Neutrophil (primary cell): ENCODE results near the gene PRR35.

ENCODE experiments used
- H3K27ac ChIP-seq: fragments of 200-600 bp; sonication (generic); 2 replicates; pipeline ENCODE4 v1.5.1; 2016; ENCODE audit warnings: mild to moderate bottlenecking, moderate library complexity
- H3K27me3 ChIP-seq: fragments of 200-600 bp; sonication (generic); 2 replicates; pipeline ENCODE4 v1.6.0; 2016; ENCODE audit warnings: mild to moderate bottlenecking
- H3K36me3 ChIP-seq: fragments of 200-600 bp; sonication (generic); 2 replicates; pipeline ENCODE4 v1.5.1; 2017
- H3K4me1 ChIP-seq, 2 experiments: fragments of 200-600 bp in 1 of 2; sonication (generic) in 1 of 2; 1 replicate in 1 of 2; 2 replicates in 1 of 2; pipeline versions ENCODE4 v1.5.1 to v1.6.1; 2013 to 2016; ENCODE audit warnings: low read depth in 1 of 2, low read length in 1 of 2, mild to moderate bottlenecking in 1 of 2, moderate library complexity in 1 of 2; ENCODE audit not compliant: control insufficient read depth in 1 of 2, insufficient read depth in 1 of 2
- H3K4me3 ChIP-seq, 2 experiments: fragments of 200-600 bp in 1 of 2; sonication (generic) in 1 of 2; 1 replicate in 1 of 2; 2 replicates in 1 of 2; pipeline ENCODE4 v1.5.1; 2013 to 2016; ENCODE audit warnings: low read depth in 1 of 2, low read length in 1 of 2, mild to moderate bottlenecking in 1 of 2, moderate library complexity in 1 of 2
- H3K9me3 ChIP-seq: fragments of 200-600 bp; sonication (generic); 2 replicates; pipeline ENCODE4 v1.5.1; 2016
- CTCF ChIP-seq: fragments of 200-600 bp; sonication (generic); IDR thresholded peaks from 2 replicates; pipeline ENCODE4 v1.5.1; 2016; ENCODE audit warnings: antibody characterized with exemption

PRR35 gene

GRCh38 chr16:558298-559020, 1.7 kb upstream of the PRR35 start:
- Histone ChIP-seq H3K27me3 (peaks cover 62% of the 10 kb centered on the region), H3K9me3 (no peaks in the 10 kb centered on the region), H3K36me3 (peaks cover 9% of the 10 kb centered on the region), H3K4me3 (no peak overlapping the region), H3K27ac (no peak overlapping the region), H3K4me1 (no peaks in the 10 kb centered on the region)
- TF ChIP-seq CTCF, result no peak

GRCh38 chr16:559021-559380, 1.2 kb upstream of the PRR35 start:
- Histone ChIP-seq H3K4me3 (no peak overlapping the region), H3K27me3 (peaks cover 65% of the 10 kb centered on the region), H3K36me3 (peaks cover 4% of the 10 kb centered on the region), H3K4me1 (no peaks in the 10 kb centered on the region), H3K27ac (no peak overlapping the region), H3K9me3 (no peaks in the 10 kb centered on the region)
- TF ChIP-seq CTCF, result no peak

DNA sequence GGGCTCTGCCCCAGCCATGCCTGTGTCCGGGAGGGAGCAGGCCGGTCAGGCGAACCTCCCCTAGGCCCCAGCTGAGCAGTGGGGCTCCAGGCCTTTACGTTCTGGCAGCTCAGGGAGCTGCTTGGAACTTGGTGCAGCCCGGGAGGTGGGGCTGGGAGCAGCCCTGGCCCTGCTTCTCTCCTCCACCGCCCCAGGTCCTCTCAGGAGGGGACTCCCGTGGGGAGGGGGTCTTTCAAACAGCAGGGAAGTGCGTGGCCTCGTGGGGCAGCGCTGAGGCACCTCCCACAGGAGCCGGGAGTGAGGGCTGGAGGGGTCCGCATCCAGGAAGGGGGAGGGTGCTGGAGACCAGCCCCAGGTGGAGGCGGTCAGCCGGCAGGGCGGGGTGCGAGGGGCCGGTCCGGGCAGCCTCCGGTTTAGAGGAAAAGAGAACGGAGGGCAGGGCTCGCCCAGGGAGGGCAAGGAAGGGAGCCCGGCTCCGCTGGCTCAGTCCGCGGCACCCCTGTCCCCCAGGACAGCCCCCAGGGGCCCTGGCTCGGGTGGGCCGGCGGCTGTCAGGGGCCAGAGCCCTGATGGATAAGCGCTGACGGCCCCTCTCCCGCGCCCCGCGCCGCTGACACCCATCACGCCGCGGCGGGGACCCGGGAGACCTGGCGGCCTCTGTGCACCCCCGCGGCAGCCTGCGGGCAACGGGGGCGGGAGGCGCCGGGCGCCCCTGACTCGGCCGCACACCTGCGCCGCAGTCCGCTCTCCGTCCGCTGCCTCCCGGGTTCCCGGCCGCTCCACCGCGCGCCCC, 587 bp upstream of the PRR35 start:
- Histone ChIP-seq H3K27me3 (peaks cover 65% of the 10 kb centered on the region), H3K27ac (no peak overlapping the region), H3K4me1 (no peaks in the 10 kb centered on the region), H3K4me3 (no peak overlapping the region), H3K9me3 (no peaks in the 10 kb centered on the region), H3K36me3 (no peaks in the 10 kb centered on the region)
- TF ChIP-seq CTCF, result no peak

DNA sequence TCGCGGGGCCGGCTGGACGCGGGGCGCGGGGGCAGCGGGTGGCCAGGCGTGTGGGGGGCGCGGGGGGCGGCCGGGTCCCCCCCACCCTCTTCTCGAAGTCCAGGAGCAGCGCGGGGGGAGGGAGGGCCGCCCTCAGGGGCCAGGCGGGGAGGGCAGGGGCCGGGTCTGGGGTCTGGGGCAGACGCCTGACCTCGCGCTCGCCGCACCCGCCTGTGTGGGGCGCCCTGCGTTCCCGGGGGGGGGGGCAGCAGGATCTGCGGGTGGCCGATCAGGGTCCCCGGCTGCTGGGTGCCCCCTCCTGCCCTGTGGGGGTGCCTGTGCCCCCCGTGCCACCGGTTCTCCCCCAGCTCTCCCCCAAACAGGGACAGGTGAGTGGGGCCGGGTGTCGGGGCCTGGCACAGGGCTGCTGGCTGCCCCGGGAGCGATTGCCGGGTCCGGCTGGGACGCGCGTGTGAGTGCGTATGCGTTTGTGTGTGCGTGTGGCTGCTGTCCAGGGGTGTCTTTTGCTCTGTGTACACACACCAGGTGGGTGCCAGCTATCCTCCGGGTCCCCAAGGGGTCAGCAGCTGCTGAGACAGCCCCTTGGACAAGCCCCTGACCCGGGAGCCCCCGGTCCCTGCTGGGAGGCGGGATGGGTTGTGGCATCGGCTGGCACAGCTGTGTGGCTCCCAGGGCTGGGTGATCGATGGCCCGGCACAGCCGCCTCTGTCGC, 663 bp downstream of the PRR35 start:
- Histone ChIP-seq H3K27me3 (peaks cover 65% of the 10 kb centered on the region), H3K27ac (no peak overlapping the region)

GRCh38 chr16:561413-561794, 1.2 kb downstream of the PRR35 start:
- H3K27ac ChIP-seq, result no peak overlapping the region
- H3K27me3 ChIP-seq, result peaks cover 65% of the 10 kb centered on the region
- H3K36me3 ChIP-seq, result no peaks in the 10 kb centered on the region
- peaks cover 0 to under 1% of the 10 kb centered on the region in 2 experiments for H3K4me1 ChIP-seq
- TF ChIP-seq CTCF, result no peak
- H3K4me3 ChIP-seq, result no peak overlapping the region
- H3K9me3 ChIP-seq, result no peaks in the 10 kb centered on the region

More for the DNA sequence above, 663 bp downstream of the PRR35 start:
- no peak for TF ChIP-seq CTCF
- Histone ChIP-seq H3K4me3 (no peak overlapping the region), H3K4me1 (no peaks in the 10 kb centered on the region), H3K36me3 (no peaks in the 10 kb centered on the region), H3K9me3 (no peaks in the 10 kb centered on the region)
